CD14-positive monocyte (primary cell): ENCODE measurements around the gene RBM4B. TPM values are rescaled to one million over a fixed set of nuclear protein-coding genes. Genes with fewer than 3 reads are reported as not detected.

Source experiments
- DNase-seq, 3 donors: peaks; one replicate each; pipeline ENCODE4 v3.0.0-alpha.2; 2011 to 2022
- H2AFZ ChIP-seq: 2 replicates; pipeline ENCODE4 v1.6.0; 2012; ENCODE audit warnings: mild to moderate bottlenecking, low read depth, low read length, inconsistent platforms; ENCODE audit not compliant: insufficient read depth, poor library complexity, severe bottlenecking
- H3K27ac ChIP-seq, 2 donors: 1 replicate in 1 of 2; 2 replicates in 1 of 2; pipeline ENCODE4 v1.5.1; 2012 to 2013; ENCODE audit warnings: low read length in 2 of 2, control low read depth in 1 of 2, inconsistent platforms in 1 of 2, low read depth in 1 of 2, mild to moderate bottlenecking in 1 of 2
- H3K27me3 ChIP-seq, 2 donors: one replicate each; pipeline versions ENCODE4 v1.6.0 to v1.6.1; 2011 to 2013; ENCODE audit warnings: low read length in 2 of 2; ENCODE audit not compliant: control insufficient read depth in 2 of 2, insufficient read depth in 2 of 2
- H3K36me3 ChIP-seq, 2 donors: replicated peaks in 1 of 2; 1 replicate in 1 of 2; 2 replicates in 1 of 2; pipeline versions ENCODE4 v1.5.1 to v1.6.1; 2012 to 2013; ENCODE audit warnings: low read length in 2 of 2, control low read depth in 1 of 2, inconsistent platforms in 1 of 2, mild to moderate bottlenecking in 1 of 2; ENCODE audit not compliant: insufficient read depth in 2 of 2, control insufficient read depth in 1 of 2
- H3K4me1 ChIP-seq, 2 donors: 1 replicate in 1 of 2; 2 replicates in 1 of 2; pipeline versions ENCODE4 v1.5.1 to v1.6.1; 2012 to 2013; ENCODE audit warnings: low read length in 2 of 2, control low read depth in 1 of 2, inconsistent platforms in 1 of 2, mild to moderate bottlenecking in 1 of 2, moderate library complexity in 1 of 2; ENCODE audit not compliant: insufficient read depth in 2 of 2, control insufficient read depth in 1 of 2
- H3K4me2 ChIP-seq: replicated peaks from 2 replicates; pipeline ENCODE3; 2012; ENCODE audit warnings: low read length, moderate library complexity, mild to moderate bottlenecking; ENCODE audit not compliant: poor library complexity, severe bottlenecking; ENCODE audit errors: extremely low read depth
- H3K4me3 ChIP-seq, 3 experiments: fragments of 200-600 bp in 1 of 3; sonication (generic) in 1 of 3; replicated peaks in 1 of 3; 1 replicate in 2 of 3; 2 replicates in 1 of 3; pipeline ENCODE4 v1.5.1; 2011 to 2013; ENCODE audit warnings: low read length in 3 of 3, mild to moderate bottlenecking in 3 of 3, control low read depth in 2 of 3, low read depth in 2 of 3, inconsistent platforms in 1 of 3, moderate library complexity in 1 of 3
- H3K79me2 ChIP-seq: 2 replicates; pipeline ENCODE4 v1.6.0; 2012; ENCODE audit warnings: mild to moderate bottlenecking, control low read depth, inconsistent platforms, low read length, moderate library complexity; ENCODE audit not compliant: insufficient read depth
- H3K9ac ChIP-seq: 2 replicates; pipeline ENCODE4 v1.6.0; 2017; ENCODE audit warnings: low read length, mild to moderate bottlenecking; ENCODE audit not compliant: insufficient read depth, poor library complexity, severe bottlenecking
- H3K9me3 ChIP-seq, 2 donors: replicated peaks in 1 of 2; 1 replicate in 1 of 2; 2 replicates in 1 of 2; pipeline versions ENCODE4 v1.5.1 to v1.6.1; 2012 to 2013; ENCODE audit warnings: low read length in 2 of 2, control low read depth in 1 of 2; ENCODE audit not compliant: control insufficient read depth in 1 of 2, insufficient read depth in 1 of 2
- H4K20me1 ChIP-seq: 2 replicates; pipeline ENCODE4 v1.6.0; 2012; ENCODE audit warnings: mild to moderate bottlenecking, low read length, control low read depth, moderate library complexity; ENCODE audit not compliant: insufficient read depth
- H3K27ac Mint-ChIP-seq, 7 donors: one replicate each; pipeline ENCODE4 v1.8.0; 2020; ENCODE audit warnings: mild to moderate bottlenecking in 7 of 7, mixed read lengths in 7 of 7, moderate library complexity in 6 of 7, inconsistent platforms in 2 of 7
- H3K27me3 Mint-ChIP-seq, 3 donors: one replicate each; pipeline ENCODE4 v1.8.0; 2021 to 2022; ENCODE audit warnings: low read depth in 3 of 3, mild to moderate bottlenecking in 3 of 3, mixed read lengths in 3 of 3, moderate library complexity in 3 of 3, inconsistent platforms in 1 of 3
- H3K36me3 Mint-ChIP-seq, 2 donors: one replicate each; pipeline ENCODE4 v1.8.0; 2020; ENCODE audit warnings: mixed read lengths in 2 of 2, inconsistent platforms in 1 of 2, mild to moderate bottlenecking in 1 of 2
- H3K4me1 Mint-ChIP-seq: one replicate; pipeline ENCODE4 v1.8.0; 2020; ENCODE audit warnings: mild to moderate bottlenecking, mixed read lengths
- H3K4me3 Mint-ChIP-seq, 2 donors: one replicate each; pipeline ENCODE4 v1.8.0; 2020; ENCODE audit warnings: mild to moderate bottlenecking in 2 of 2, mixed read lengths in 2 of 2, moderate library complexity in 1 of 2
- H3K9me3 Mint-ChIP-seq, 7 donors: one replicate each; pipeline ENCODE4 v1.8.0; 2020 to 2022; ENCODE audit warnings: mixed read lengths in 7 of 7, mild to moderate bottlenecking in 6 of 7, moderate library complexity in 6 of 7, inconsistent platforms in 2 of 7
- CTCF ChIP-seq: fragments of 200-600 bp; IDR thresholded peaks from one replicate; pipeline ENCODE4 v1.8.0; 2022; ENCODE audit warnings: antibody characterized with exemption, mild to moderate bottlenecking
- WGBS: methylation state at CpG from one replicate; pipeline ENCODE4 v1.1.5; 2013; ENCODE audit warnings: missing lambda C conversion rate; ENCODE audit not compliant: insufficient coverage; 5-methylcytosine and 5-hydroxymethylcytosine counted together
- intact Hi-C, 2 donors: fragments of 100-400 bp; cut with micrococcal nuclease; formaldehyde crosslinking; loops; one replicate each; pipeline versions ENCODE4 v1.15.0 to v1.15.1; 2023
- polyA plus RNA-seq, 3 donors: library from polyadenylated mRNA; depleted of rRNA in 1 of 3; unstranded in 2 of 3; stranded (reverse) in 1 of 3; fragments of 300-500 nt in 2 of 3; fragments of >200 nt in 1 of 3; fragmentation: Illumina TruSeq in 2 of 3; gene quantifications; 1 replicate in 2 of 3; 2 replicates in 1 of 3; pipeline ENCODE4 v1.2.3, GENCODE V29; 2012 to 2021

Gene RBM4B
- polyA plus RNA-seq, 3 donors = 7.8 to 14.3 (median 11.2) TPM

GRCh38 chr11:66687831-66688281 is 10.2 kb upstream of the RBM4B start:
- no peak for DNase-seq
- H3K36me3 Mint-ChIP-seq = no peaks in the 10 kb centered on the region
- Histone ChIP-seq H3K4me2 (no peak overlapping the region), H3K79me2 (no peaks in the 10 kb centered on the region), H3K36me3 (no peaks in the 10 kb centered on the region), H4K20me1 (no peaks in the 10 kb centered on the region), H3K9ac (no peak overlapping the region), H3K4me3 (no peak overlapping the region), H3K9me3 (no peaks in the 10 kb centered on the region), H3K27ac (no peak overlapping the region), H2AFZ (no peak overlapping the region), H3K27me3 (no peaks in the 10 kb centered on the region), H3K4me1 (no peaks in the 10 kb centered on the region)
- no peak overlapping the region for H3K27ac Mint-ChIP-seq
- no peaks in the 10 kb centered on the region for H3K9me3 Mint-ChIP-seq
- H3K27me3 Mint-ChIP-seq = peaks cover 0 to 3% (median 0%) of the 10 kb centered on the region in 3 donors
- no peak overlapping the region for H3K4me3 Mint-ChIP-seq
- intact Hi-C loops = loop anchor here in 1 of 2 donors (5.0 kb wide), 1 partner anchor 286 kb away; no protein-coding TSS in a partner anchor
- WGBS = 87% methylated on average over 7 of the region's 13 CpGs
- H3K4me1 Mint-ChIP-seq = no peaks in the 10 kb centered on the region
- TF ChIP-seq CTCF = no peak

- H3K4me3 ChIP-seq = no peak overlapping the region
- H3K27ac Mint-ChIP-seq = peak overlapping the region in 2 of 7 donors; percentile 3 to 66
- H3K9me3 Mint-ChIP-seq = no peaks in the 10 kb centered on the region
- no peak overlapping the region for H3K9ac ChIP-seq
- H3K79me2 ChIP-seq = no peaks in the 10 kb centered on the region
- DNase-seq = no peak
- H3K36me3 ChIP-seq = no peaks in the 10 kb centered on the region
- no peak overlapping the region for H2AFZ ChIP-seq
- H3K4me3 Mint-ChIP-seq = no peak overlapping the region
- intact Hi-C loops = loop anchor here in 1 of 2 donors (5.0 kb wide), 1 partner anchor 285 kb away; no protein-coding TSS in a partner anchor
- H3K27me3 ChIP-seq = no peaks in the 10 kb centered on the region
- no peak for TF ChIP-seq CTCF
- H3K27ac ChIP-seq = no peak overlapping the region
- no peaks in the 10 kb centered on the region for H3K9me3 ChIP-seq
- H3K4me1 ChIP-seq = no peaks in the 10 kb centered on the region
- no peaks in the 10 kb centered on the region for H3K36me3 Mint-ChIP-seq
- H3K27me3 Mint-ChIP-seq = peaks cover 0 to 3% (median 0%) of the 10 kb centered on the region in 3 donors
- no peak overlapping the region for H3K4me2 ChIP-seq
- no peaks in the 10 kb centered on the region for H3K4me1 Mint-ChIP-seq
- WGBS = 94% methylated on average over 25 of the region's 33 CpGs
- H4K20me1 ChIP-seq = no peaks in the 10 kb centered on the region
These were observed 9.4 kb upstream of the RBM4B start for GRCh38 chr11:66686801-66687750.
